Bladder microvascular endothelial cell (primary cell): ENCODE data around the gene PIWIL1. TPM values are rescaled to one million over a fixed set of nuclear protein-coding genes. Genes with fewer than 3 reads are reported as not detected.

Experiments
- total RNA-seq: library from RNA; depleted of rRNA; stranded (reverse); fragments of >200 nt; gene quantifications from 2 replicates; pipeline ENCODE4 v1.2.3, GENCODE V29; 2014

PIWIL1 gene
- total RNA-seq = not detected in 2 replicates

GRCh38 chr12:130337488-130338303 is at the start of gene PIWIL1:
TSS of gene PIWIL1 (plus strand) at chr12:130337887. CDS start at chr12:130342592, 4,705 bp downstream.

Other genes starting within 250 kb of the PIWIL1 start
- gene FZD10, start 175.4 kb upstream of the PIWIL1 start, total RNA-seq = under 0.01 and 0.13 TPM in 2 replicates